Nephron (organoid): ENCODE measurements around the gene ARHGEF39.

Experiments
- H3K27ac Mint-ChIP-seq, 3 experiments: 2 replicates each; pipeline ENCODE4 v1.8.0; 2020; ENCODE audit warnings: mixed read lengths in 3 of 3, mild to moderate bottlenecking in 2 of 3, moderate library complexity in 1 of 3
- H3K27me3 Mint-ChIP-seq: 2 replicates; pipeline ENCODE4 v1.8.0; 2021; ENCODE audit warnings: low read depth, mild to moderate bottlenecking, moderate library complexity, mixed read lengths
- H3K36me3 Mint-ChIP-seq: 2 replicates; pipeline ENCODE4 v1.8.0; 2020; ENCODE audit warnings: low read depth, mixed read lengths
- H3K4me1 Mint-ChIP-seq: 2 replicates; pipeline ENCODE4 v1.8.0; 2020; ENCODE audit warnings: mixed read lengths
- H3K4me3 Mint-ChIP-seq, 3 experiments: 2 replicates each; pipeline ENCODE4 v1.8.0; 2020; ENCODE audit warnings: mild to moderate bottlenecking in 3 of 3, mixed read lengths in 3 of 3, moderate library complexity in 2 of 3
- H3K9me3 Mint-ChIP-seq: 2 replicates; pipeline ENCODE4 v1.8.0; 2020; ENCODE audit warnings: mixed read lengths
- CTCF ChIP-seq, 3 experiments: fragments of 200-600 bp; sonication (generic); IDR thresholded peaks; one replicate each; pipeline ENCODE4 v1.5.0; 2021; ENCODE audit warnings: antibody characterized with exemption in 3 of 3; ENCODE audit not compliant: unreplicated experiment in 3 of 3

Gene ARHGEF39

DNA sequence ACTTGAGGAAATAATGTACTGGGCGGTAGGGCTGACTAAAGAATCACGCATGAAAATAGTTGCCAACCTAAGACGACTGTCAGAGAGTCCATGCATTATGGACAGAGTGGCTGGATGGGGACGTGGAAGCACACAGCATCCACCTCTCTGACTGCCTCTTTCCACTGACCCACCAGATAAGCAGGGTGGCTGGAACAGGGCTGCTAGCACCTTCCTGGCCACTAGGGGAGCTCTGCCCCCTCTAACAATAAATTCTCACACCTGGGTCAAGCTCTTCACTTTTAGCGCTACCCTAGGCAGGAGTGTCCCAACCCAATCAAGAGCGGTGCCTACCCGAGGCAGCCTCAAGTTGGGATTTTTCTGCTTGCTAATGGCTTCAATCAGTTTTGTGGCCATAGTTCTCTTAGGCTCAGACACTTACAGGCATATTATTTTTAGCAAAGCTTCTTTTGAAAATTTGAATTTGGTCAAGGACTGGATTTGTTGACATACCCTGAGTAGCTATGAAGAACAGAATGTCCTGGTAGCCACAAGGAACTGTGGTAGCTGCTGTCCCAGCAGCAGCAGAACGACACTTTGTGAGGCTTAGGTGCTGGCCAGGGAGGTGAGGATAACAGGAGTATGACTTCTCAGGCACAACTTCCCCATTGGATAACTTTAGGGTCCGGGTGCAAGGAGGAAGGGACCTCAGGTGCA, 31.7 kb upstream of the ARHGEF39 start:
- no peak overlapping the region for H3K4me3 Mint-ChIP-seq
- no peaks in the 10 kb centered on the region for H3K36me3 Mint-ChIP-seq
- no peaks in the 10 kb centered on the region for H3K27me3 Mint-ChIP-seq
- peaks cover 11% of the 10 kb centered on the region for H3K4me1 Mint-ChIP-seq
- peak; percentile 81 to 87 (median 84) for TF ChIP-seq CTCF (IDR thresholded peaks at IDR 0.05; ENCODE audit: unreplicated experiment in 3 of 3)
- H3K27ac Mint-ChIP-seq: peak overlapping the region; percentile 11 to 50 (median 20)
- H3K9me3 Mint-ChIP-seq: no peaks in the 10 kb centered on the region

DNA sequence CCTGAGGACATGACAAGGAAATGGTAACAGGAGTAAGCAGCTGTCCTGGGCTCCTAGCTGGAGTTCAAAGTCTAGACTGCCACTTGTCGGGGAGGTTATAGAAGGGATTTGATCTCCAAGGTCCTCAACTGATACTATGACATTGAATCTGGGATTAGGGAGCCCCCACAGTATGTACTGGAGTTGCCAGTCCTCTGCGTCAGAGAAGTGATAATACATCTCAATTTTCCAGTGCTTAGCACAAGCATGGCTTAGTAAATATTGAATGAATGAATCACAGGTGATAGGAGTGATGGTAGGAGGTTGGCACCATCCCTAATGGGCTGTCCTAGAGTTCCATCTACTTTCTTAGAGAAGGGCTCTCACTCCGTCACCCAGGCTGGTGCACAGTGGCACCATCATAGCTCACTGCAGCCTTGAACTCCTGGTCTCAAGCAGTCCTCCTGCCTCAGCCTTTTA, 31.0 kb upstream of the ARHGEF39 start:
- H3K4me3 Mint-ChIP-seq: no peak overlapping the region
- H3K36me3 Mint-ChIP-seq: no peaks in the 10 kb centered on the region
- peak overlapping the region in 1 of 3 experiments; percentile 50 for H3K27ac Mint-ChIP-seq
- H3K27me3 Mint-ChIP-seq: no peaks in the 10 kb centered on the region
- no peak for TF ChIP-seq CTCF (IDR thresholded peaks at IDR 0.05; ENCODE audit: unreplicated experiment in 3 of 3)
- peaks cover 17% of the 10 kb centered on the region for H3K4me1 Mint-ChIP-seq
- no peaks in the 10 kb centered on the region for H3K9me3 Mint-ChIP-seq

DNA sequence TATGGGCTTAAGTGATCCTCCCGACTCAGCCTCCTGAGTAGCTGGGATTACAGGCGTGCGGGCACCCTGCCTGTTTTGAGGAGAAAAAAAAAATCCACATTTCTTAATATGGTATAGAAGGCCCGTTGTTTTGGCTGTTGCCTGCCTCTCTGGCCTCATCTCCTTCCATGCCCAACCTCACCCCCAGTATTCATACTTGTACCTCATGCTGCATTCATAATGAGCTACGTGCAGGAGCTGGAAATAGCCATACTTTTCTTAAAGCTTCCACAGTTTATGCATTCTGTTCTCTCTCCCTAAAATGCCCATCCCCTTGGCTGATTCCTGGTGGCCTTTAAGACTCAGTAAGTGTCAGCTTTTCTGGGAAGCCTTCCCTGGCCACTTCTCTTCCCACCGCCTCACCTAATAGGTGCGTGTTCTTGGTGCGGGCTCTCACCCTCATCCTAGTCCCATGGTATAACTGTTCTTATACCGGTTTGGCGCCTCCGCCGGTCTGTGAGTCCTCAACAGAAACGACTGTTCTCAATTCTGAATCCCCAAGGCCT, 26.8 kb upstream of the ARHGEF39 start:
- Mint-ChIP-seq H3K9me3 (no peaks in the 10 kb centered on the region), H3K4me3 (peak overlapping the region; percentile 89 to 95 (median 91)), H3K27me3 (no peaks in the 10 kb centered on the region), H3K27ac (peak overlapping the region; percentile 65 to 88 (median 81)), H3K36me3 (peaks cover 5% of the 10 kb centered on the region), H3K4me1 (peaks cover 34% of the 10 kb centered on the region)
- no peak for TF ChIP-seq CTCF (IDR thresholded peaks at IDR 0.05; ENCODE audit: unreplicated experiment in 3 of 3)

DNA sequence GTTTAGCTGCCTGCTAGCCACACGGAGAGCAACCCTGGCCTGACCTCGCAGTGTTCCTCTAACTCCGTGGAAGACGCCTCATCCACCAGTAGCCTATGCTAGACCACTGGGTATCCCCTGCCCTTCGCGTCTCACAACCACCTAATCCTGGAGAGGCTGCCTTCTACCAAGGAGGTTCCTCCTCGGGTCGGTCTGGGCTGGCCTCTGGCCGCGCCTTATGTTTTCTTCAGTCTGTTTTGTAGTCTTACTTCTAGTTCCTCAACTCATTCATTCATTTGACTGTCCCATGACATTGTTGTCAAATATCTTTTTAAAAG, 26.3 kb upstream of the ARHGEF39 start:
- H3K4me3 Mint-ChIP-seq: peak overlapping the region; percentile 89 to 95 (median 91)

GRCh38 chr9:35690614-35691333, 25.8 kb upstream of the ARHGEF39 start:
- Mint-ChIP-seq H3K27ac (peak overlapping the region; percentile 65 to 88 (median 81)), H3K27me3 (no peaks in the 10 kb centered on the region), H3K36me3 (peaks cover 13% of the 10 kb centered on the region), H3K9me3 (no peaks in the 10 kb centered on the region), H3K4me1 (peaks cover 36% of the 10 kb centered on the region), H3K4me3 (peak overlapping the region; percentile 94 to 100 (median 95))
- no peak for TF ChIP-seq CTCF (IDR thresholded peaks at IDR 0.05; ENCODE audit: unreplicated experiment in 3 of 3)

More for the DNA sequence above, 26.3 kb upstream of the ARHGEF39 start:
- no peak for TF ChIP-seq CTCF (IDR thresholded peaks at IDR 0.05; ENCODE audit: unreplicated experiment in 3 of 3)
- peaks cover 35% of the 10 kb centered on the region for H3K4me1 Mint-ChIP-seq
- H3K27me3 Mint-ChIP-seq: no peaks in the 10 kb centered on the region
- peak overlapping the region; percentile 65 to 88 (median 81) for H3K27ac Mint-ChIP-seq
- peaks cover 10% of the 10 kb centered on the region for H3K36me3 Mint-ChIP-seq
- H3K9me3 Mint-ChIP-seq: no peaks in the 10 kb centered on the region
